HepG2 (cell line): Measurements from ENCODE around the gene FAM24A. TPM values are rescaled to one million over a fixed set of nuclear protein-coding genes. Genes with fewer than 3 reads are reported as not detected.

Source experiments
- KDM1A ChIP-seq: IDR thresholded peaks from 2 replicates; pipeline ENCODE4 v1.6.1; 2016; ENCODE audit warnings: missing compliant biosample characterization
- RFX3 ChIP-seq: IDR thresholded peaks from 2 replicates; pipeline ENCODE4 v1.6.1; 2016; ENCODE audit warnings: missing biosample characterization, missing genetic modification reagents
- SMYD3 ChIP-seq: sonication (generic); formaldehyde crosslinking; IDR thresholded peaks from 2 replicates; pipeline ENCODE4 v1.8.1; 2023; ENCODE audit warnings: mild to moderate bottlenecking, missing genetic modification reagents
- SRF ChIP-seq: IDR thresholded peaks from 2 replicates; pipeline ENCODE4 v1.6.1; 2011; ENCODE audit warnings: mild to moderate bottlenecking, low read depth, low read length, moderate library complexity
- SRSF4 ChIP-seq: fragments of 200-400 bp; formaldehyde crosslinking; IDR thresholded peaks from one replicate; pipeline ENCODE4 v1.6.1; 2018; ENCODE audit warnings: mild to moderate bottlenecking, low read depth, low read length, moderate library complexity; ENCODE audit not compliant: poor library complexity, severe bottlenecking
- ZFAT ChIP-seq: sonication (generic); formaldehyde crosslinking; conservative IDR thresholded peaks from 2 replicates; pipeline ENCODE4 v1.8.1; 2023; ENCODE audit warnings: missing genetic modification reagents, inconsistent platforms
- ZNF430 ChIP-seq: sonication (generic); formaldehyde crosslinking; IDR thresholded peaks from 2 replicates; pipeline ENCODE4 v1.9.0; 2021; ENCODE audit warnings: mild to moderate bottlenecking, missing genetic modification reagents
- ZSCAN25 ChIP-seq: sonication (generic); formaldehyde crosslinking; IDR thresholded peaks from 2 replicates; pipeline ENCODE4 v1.8.0; 2022; ENCODE audit warnings: mild to moderate bottlenecking, missing genetic modification reagents
- polyA plus RNA-seq, 8 experiments: library from polyadenylated mRNA; depleted of rRNA in 3 of 8; stranded (reverse) in 7 of 8; unstranded in 1 of 8; fragments of >200 nt; fragmentation: Illumina TruSeq in 4 of 8; extraction: Trizol in 4 of 8; gene quantifications; 2 replicates each; pipeline versions ENCODE4 v1.2.1 to v1.2.3, GENCODE V29; 2011 to 2016; ENCODE audit warnings: low read depth in 4 of 8, missing spikeins in 1 of 8, mixed read lengths in 1 of 8; ENCODE audit not compliant: insufficient read depth in 1 of 8
- total RNA-seq, 5 experiments: library from RNA; depleted of rRNA; stranded (reverse); fragments of >200 nt; fragmentation: Illumina TruSeq; extraction: Trizol; gene quantifications; 2 replicates each; pipeline ENCODE4 v1.2.3, GENCODE V29; 2016; ENCODE audit warnings: low read depth in 1 of 5
- TF ChIP-seq, protein P1 (sequence below): sonication (generic); formaldehyde crosslinking; IDR thresholded peaks from 2 replicates; pipeline ENCODE4 v1.5.0; 2020; ENCODE audit warnings: missing genetic modification reagents
- TF ChIP-seq, protein P2 (sequence below): IDR thresholded peaks from 2 replicates; pipeline ENCODE4 v1.6.1; 2016
- TF ChIP-seq, protein P3 (sequence below): sonication (generic); formaldehyde crosslinking; IDR thresholded peaks from 2 replicates; pipeline ENCODE4 v1.9.0; 2021; ENCODE audit warnings: missing genetic modification reagents, borderline replicate concordance
- TF ChIP-seq, protein P4 (sequence below), 2 experiments: fragments of 450-650 bp in 1 of 2; sonication (generic) in 1 of 2; formaldehyde crosslinking in 1 of 2; IDR thresholded peaks; 2 replicates each; pipeline versions ENCODE4 v1.6.1 to v1.8.0; 2016 to 2022; ENCODE audit warnings: antibody characterized with exemption in 1 of 2, mild to moderate bottlenecking in 1 of 2, missing genetic modification reagents in 1 of 2
- TF ChIP-seq, protein P5 (sequence below): IDR thresholded peaks from 2 replicates; pipeline ENCODE4 v1.6.1; 2016; ENCODE audit warnings: low read depth

Gene FAM24A
- total and polyA plus RNA-seq, 2 of the 13 experiments (the other 11 are each of a cell fraction or from before 2014, with no cell fraction given), result not detected

DNA sequence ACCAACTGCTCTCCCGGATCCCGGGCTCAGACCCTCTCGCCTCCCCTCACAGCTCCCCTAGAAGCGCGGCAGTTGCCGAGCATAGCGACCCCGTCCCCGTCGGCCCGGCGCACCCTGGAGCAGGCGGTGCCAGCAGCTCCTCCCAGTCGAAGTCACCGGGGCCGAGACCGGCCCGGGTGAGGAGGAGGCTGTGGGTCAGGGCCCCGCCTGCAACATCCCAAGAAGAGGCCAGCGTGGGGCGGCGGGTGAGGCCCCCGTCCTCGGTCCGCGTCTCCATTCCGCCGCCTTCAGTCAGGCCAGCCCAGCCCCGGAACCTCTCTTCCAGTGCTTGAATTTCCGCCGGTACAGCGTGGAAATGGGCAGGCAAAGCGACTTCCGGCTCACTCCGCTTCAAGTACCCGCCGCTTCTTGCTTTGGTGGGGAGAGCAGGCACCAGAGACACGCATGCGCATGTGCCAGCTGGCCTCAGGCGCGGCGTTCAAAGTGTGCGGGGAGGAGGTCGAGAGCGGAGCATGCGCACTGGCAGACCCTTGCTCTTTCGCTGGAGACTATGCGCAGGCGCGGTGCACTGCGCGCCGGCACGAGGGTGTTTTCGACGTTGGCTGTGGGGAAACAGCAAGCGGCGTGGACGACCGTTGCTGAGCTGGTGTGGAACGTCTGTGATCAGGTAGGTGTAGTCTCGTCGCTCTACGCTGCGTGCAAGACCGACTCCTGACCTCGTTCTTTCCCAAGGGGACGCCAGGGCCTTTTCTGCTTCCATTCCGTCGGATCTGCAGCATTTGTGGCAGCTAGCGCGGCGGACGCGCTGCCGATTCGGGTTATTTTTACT is 43.7 kb downstream of the FAM24A start, which contains the start of gene C10orf88 (continued):
- TF ChIP-seq, protein P1, sequence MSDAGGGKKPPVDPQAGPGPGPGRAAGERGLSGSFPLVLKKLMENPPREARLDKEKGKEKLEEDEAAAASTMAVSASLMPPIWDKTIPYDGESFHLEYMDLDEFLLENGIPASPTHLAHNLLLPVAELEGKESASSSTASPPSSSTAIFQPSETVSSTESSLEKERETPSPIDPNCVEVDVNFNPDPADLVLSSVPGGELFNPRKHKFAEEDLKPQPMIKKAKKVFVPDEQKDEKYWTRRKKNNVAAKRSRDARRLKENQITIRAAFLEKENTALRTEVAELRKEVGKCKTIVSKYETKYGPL (CRISPR knock-in tag), result peak; percentile 3; the same call in 1 of the 2 replicates
- TF ChIP-seq ZFAT (CRISPR knock-in tag) (no peak), ZNF430 (no peak; the same call in none of the 2 replicates), SRF (peak; percentile 70; the same call in 1 of the 2 replicates), KDM1A (CRISPR knock-in tag) (0 out of 2 replicates have a peak, but pooled peaks have one; percentile 6), SMYD3 (CRISPR knock-in tag) (peak; percentile 94), RFX3 (CRISPR knock-in tag) (no peak), SRSF4 (no peak), ZSCAN25 (CRISPR knock-in tag) (peak; percentile 42; the same call in 1 of the 2 replicates)
- TF ChIP-seq, protein P2, sequence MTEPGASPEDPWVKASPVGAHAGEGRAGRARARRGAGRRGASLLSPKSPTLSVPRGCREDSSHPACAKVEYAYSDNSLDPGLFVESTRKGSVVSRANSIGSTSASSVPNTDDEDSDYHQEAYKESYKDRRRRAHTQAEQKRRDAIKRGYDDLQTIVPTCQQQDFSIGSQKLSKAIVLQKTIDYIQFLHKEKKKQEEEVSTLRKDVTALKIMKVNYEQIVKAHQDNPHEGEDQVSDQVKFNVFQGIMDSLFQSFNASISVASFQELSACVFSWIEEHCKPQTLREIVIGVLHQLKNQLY, result 0 out of 2 replicates have a peak, but pooled peaks have one; percentile 17
- TF ChIP-seq, protein P3, sequence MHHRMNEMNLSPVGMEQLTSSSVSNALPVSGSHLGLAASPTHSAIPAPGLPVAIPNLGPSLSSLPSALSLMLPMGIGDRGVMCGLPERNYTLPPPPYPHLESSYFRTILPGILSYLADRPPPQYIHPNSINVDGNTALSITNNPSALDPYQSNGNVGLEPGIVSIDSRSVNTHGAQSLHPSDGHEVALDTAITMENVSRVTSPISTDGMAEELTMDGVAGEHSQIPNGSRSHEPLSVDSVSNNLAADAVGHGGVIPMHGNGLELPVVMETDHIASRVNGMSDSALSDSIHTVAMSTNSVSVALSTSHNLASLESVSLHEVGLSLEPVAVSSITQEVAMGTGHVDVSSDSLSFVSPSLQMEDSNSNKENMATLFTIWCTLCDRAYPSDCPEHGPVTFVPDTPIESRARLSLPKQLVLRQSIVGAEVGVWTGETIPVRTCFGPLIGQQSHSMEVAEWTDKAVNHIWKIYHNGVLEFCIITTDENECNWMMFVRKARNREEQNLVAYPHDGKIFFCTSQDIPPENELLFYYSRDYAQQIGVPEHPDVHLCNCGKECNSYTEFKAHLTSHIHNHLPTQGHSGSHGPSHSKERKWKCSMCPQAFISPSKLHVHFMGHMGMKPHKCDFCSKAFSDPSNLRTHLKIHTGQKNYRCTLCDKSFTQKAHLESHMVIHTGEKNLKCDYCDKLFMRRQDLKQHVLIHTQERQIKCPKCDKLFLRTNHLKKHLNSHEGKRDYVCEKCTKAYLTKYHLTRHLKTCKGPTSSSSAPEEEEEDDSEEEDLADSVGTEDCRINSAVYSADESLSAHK (CRISPR knock-in tag), result 0 out of 2 replicates have a peak, but pooled peaks have one; percentile 21
- TF ChIP-seq, protein P4, sequence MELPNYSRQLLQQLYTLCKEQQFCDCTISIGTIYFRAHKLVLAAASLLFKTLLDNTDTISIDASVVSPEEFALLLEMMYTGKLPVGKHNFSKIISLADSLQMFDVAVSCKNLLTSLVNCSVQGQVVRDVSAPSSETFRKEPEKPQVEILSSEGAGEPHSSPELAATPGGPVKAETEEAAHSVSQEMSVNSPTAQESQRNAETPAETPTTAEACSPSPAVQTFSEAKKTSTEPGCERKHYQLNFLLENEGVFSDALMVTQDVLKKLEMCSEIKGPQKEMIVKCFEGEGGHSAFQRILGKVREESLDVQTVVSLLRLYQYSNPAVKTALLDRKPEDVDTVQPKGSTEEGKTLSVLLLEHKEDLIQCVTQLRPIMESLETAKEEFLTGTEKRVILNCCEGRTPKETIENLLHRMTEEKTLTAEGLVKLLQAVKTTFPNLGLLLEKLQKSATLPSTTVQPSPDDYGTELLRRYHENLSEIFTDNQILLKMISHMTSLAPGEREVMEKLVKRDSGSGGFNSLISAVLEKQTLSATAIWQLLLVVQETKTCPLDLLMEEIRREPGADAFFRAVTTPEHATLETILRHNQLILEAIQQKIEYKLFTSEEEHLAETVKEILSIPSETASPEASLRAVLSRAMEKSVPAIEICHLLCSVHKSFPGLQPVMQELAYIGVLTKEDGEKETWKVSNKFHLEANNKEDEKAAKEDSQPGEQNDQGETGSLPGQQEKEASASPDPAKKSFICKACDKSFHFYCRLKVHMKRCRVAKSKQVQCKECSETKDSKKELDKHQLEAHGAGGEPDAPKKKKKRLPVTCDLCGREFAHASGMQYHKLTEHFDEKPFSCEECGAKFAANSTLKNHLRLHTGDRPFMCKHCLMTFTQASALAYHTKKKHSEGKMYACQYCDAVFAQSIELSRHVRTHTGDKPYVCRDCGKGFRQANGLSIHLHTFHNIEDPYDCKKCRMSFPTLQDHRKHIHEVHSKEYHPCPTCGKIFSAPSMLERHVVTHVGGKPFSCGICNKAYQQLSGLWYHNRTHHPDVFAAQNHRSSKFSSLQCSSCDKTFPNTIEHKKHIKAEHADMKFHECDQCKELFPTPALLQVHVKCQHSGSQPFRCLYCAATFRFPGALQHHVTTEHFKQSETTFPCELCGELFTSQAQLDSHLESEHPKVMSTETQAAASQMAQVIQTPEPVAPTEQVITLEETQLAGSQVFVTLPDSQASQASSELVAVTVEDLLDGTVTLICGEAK (IDR thresholded peaks at IDR 0.05), result peak; percentile 92
- TF ChIP-seq, protein P4 (CRISPR knock-in tag; IDR thresholded peaks at IDR 0.05), result peak; percentile 91
- TF ChIP-seq, protein P5, sequence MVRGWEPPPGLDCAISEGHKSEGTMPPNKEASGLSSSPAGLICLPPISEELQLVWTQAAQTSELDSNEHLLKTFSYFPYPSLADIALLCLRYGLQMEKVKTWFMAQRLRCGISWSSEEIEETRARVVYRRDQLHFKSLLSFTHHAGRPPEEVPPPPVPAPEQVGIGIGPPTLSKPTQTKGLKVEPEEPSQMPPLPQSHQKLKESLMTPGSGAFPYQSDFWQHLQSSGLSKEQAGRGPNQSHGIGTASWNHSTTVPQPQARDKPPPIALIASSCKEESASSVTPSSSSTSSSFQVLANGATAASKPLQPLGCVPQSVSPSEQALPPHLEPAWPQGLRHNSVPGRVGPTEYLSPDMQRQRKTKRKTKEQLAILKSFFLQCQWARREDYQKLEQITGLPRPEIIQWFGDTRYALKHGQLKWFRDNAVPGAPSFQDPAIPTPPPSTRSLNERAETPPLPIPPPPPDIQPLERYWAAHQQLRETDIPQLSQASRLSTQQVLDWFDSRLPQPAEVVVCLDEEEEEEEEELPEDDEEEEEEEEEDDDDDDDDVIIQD (CRISPR knock-in tag), result peak; percentile 71; the same call in 1 of the 2 replicates
